T47D (cell line): Measurements from ENCODE around the gene PRKX.
"Not testable (repeated sequence)": the region's sequence is repeated elsewhere in the genome, so short reads cannot be mapped to it uniquely, and the experiment has no call there.

ENCODE experiments used
- DNase-seq, 2 experiments: peaks; one replicate each; pipeline versions ENCODE4 v3.0.0 to v3.0.0-alpha.2; 2011 to 2012; ENCODE audit warnings: low read depth in 1 of 2, low spot score in 1 of 2
- JUND ChIP-seq: IDR thresholded peaks from 2 replicates; pipeline ENCODE4 v1.6.1; 2012; ENCODE audit warnings: low read depth
- in situ Hi-C: cut with HindIII; loops from 2 replicates; pipeline ENCODE4 v1.10.0; 2016; ENCODE audit warnings: low sequenced_read_pairs, low pct_unique_long_range_greater_than_20kb

Gene PRKX

DNA sequence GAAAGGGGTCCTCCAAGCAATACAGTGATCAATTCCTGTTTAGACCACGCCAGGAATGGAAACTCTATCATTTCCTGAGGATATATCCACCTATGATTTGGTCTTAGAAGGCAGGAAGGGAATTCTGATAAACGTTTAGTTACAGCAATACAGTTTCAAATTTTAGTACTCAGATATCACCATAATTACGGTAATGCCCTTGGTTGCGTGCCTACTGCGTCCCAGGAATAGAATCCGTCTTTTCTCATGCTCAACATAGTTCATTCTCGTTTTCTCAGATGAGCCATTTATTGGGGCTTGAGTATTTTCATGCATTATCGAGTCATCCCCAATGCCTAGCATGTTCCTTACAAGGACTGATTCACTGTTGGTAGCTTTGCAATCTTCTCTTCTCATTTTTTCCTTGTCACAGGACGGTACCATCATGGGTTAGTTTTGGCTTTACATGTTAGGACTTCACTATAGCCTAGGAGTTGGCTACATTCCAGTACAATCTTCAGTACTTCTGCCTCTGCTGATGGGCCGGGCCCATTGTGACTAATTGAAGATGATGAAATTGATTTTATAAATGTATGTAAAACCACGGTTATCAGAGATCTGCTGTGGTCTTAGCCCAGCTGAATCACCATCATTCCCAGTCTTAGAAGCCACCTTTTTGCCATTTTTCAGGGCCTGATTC is 4.4 kb upstream of the PRKX start:
- DNase-seq: no peak
- no peak for TF ChIP-seq JUND

GRCh38 chrX:3715921-3716320 is 2.5 kb upstream of the PRKX start:
- TF ChIP-seq JUND: no peak
- DNase-seq: no peak
- in situ Hi-C loops: no loop called here

More for the DNA sequence above, 4.4 kb upstream of the PRKX start:
- in situ Hi-C loops: no loop called here

DNA sequence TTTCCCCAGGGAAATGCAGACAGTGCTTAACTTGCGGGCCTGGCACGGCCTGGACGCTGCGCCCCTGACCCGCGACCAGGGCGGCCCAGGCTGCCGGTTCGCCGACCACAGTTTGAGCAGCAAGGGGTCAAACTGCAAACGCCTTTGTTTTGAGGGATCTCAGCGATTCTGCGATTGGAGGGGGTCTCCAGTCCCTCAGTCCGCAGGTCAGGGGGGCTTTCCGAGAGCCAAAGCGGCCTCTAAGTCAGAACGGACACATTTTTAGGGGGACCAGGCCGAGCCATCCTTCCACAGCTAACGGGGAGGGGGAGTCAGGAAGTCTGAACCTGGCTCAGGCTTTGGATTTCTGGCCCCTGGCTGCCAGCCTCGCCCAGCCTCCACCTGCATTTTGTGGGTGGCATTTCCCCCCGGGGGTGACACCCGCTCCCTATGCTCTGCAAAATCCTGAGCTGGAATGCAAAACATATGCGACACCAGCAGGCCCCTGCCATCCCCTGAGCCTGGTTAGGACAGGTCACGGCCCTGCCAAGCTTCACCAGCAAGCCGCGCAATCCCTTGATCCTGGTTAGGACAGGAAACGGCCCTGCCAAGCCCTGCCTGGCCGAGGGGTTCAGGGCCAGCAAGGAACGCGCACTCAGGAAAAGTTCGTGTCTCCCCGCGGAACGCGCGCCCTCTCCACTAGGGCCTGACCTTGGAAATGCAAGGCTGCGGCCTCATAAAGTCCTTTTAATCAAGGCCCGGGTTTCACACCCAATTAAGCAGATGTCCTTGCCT is 1.4 kb upstream of the PRKX start:
- in situ Hi-C loops, DNase-seq: not testable (repeated sequence)

DNA sequence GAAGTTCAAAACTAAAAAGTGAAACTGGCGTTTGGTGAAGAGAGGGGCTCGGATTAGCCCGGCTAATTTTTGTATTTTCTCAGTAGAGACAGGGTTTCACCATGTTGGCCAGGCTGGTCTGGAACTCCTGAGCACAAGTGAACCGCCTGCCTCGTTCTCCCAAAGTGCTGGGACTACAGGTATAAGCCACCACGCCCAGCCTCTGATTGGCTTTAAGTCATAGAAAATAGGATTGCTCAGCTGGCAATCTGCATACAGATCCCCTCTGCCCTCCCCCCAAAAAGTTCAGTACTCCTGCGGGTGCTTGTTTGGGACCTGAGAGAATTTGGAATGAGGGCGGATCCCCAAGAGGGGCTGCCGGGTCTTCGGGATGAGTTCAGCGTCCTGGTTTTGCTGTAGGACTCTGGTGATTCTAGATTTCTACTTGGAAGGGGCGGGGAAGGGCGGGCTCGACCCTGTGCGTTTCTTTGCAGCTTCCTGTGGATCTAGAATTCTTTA is 537 bp upstream of the PRKX start:
- TF ChIP-seq JUND: no peak
- DNase-seq: peak in 1 of 2 experiments; percentile 12
- in situ Hi-C loops: no loop called here

DNA sequence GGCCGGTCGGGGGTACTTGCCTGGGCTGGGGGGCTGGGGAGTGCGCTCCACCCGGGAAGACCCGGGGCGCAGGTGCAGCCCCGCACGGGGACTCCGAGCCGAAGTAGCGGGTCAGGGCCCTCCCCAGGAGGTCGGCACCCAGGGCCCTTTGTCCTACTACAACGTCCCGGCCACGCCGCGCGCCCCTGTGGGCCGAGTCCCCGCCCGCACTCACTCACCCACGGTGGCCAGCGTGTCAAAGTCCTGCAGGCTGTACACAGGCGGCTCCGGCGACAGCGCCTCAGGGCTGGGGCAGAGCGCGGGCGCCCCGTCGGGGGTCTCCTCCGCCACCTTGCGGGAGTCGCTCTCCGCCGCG is 602 bp downstream of the PRKX start:
- in situ Hi-C loops: no loop called here
- TF ChIP-seq JUND: no peak
- DNase-seq: no peak

- in situ Hi-C loops: no loop called here
- no peak for TF ChIP-seq JUND
- no peak for DNase-seq
Measured at GRCh38 chrX:3712051-3712869, 1.2 kb downstream of the PRKX start.

DNA sequence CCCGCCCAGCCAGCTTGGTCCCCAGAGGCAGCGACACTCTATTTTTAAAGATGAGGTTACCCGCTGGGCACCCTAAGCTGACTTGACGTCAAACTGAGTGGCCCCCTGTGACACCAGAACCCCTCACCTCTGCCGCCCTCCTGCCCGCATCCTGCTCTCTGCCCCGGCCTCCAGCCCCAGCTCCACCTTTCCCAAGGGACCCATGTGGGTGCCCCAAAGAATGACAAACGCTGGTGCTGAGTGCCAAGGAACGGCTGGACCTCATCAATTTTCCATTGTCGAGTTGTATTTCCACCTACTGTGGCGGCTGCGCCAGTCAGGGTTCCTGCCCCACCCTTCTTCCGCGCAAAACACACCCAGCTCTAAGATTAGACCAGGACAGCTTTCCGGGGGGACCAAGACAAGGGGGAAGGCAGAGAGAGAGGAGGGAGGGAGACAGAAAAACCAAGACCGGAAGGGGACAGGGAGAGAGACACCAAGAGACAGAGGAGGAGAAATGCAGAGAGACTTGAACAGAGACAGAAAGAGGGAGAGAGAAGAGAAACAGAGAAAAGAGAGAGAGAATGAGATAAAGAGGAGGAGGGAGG is 2.0 kb downstream of the PRKX start:
- TF ChIP-seq JUND: no peak
- in situ Hi-C loops: no loop called here
- DNase-seq: no peak

- in situ Hi-C loops: not testable (repeated sequence)
- DNase-seq: peak in 1 of 2 experiments; percentile 56
Measured at GRCh38 chrX:3707673-3708274, 5.7 kb downstream of the PRKX start.

GRCh38 chrX:3706481-3706880 is 7.0 kb downstream of the PRKX start:
- in situ Hi-C loops: no loop called here
- DNase-seq: no peak
- no peak for TF ChIP-seq JUND

DNA sequence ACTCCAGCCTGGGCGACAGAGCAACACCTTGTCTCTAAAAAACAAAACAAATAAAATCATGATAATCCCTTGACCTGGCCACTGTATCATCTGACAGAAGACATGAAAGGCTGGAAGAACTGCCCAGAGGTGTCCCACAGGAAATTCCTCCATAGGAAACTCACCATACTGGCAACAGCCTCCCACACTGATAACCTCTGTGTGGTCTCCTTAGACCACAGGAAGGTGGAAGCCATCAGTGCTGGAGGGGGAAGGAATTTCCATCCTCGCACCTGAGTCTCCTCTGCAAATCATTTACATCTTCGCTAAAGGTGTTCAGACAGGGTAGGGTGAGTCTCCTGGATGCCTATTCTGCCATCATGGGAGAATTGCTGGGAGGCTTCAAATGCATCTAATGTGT is 10.2 kb downstream of the PRKX start:
- in situ Hi-C loops, DNase-seq: not testable (repeated sequence)

- in situ Hi-C loops, DNase-seq: not testable (repeated sequence)
Measured at GRCh38 chrX:3702095-3702494, 11.4 kb downstream of the PRKX start.

DNA sequence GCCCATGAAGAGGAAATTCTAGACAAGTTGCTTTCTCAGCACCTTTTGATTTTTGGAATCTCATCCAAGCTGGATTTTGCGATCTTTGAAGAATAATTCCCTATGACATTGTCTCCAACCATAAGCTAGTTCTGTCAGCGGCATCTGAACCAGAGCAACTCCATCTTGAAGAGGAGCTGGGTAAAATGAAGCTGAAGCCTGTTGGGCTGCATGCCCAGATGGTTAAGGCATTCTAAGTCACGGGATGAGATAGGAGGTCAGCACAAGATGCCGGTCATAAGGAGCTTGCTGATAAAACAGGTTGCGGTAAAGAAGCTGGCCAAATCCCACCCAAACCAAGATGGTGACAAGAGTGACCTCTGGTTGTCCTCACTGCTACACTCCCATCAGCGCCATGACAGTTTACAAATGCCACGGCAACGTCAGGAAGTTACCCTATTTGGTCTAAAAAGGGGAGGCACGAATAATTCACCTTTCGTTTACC is 12.0 kb downstream of the PRKX start:
- in situ Hi-C loops, DNase-seq: not testable (repeated sequence)
